ENCODE measurements around the gene LYZL6.
A peak's percentile ranks its signal among the peaks of the same experiment; 100 is the strongest.
"Not testable (repeated sequence)": the region's sequence is repeated elsewhere in the genome, so short reads cannot be mapped to it uniquely, and the experiment has no call there.

LYZL6 gene

GRCh38 chr17:35947156-35947585 is 3.7 kb upstream of the LYZL6 start:
- peak in 1 of 2 donors; percentile 24 for DNase-seq (ENCODE audit: low read depth in 1 of 2, low spot score in 1 of 2)

GRCh38 chr17:35944151-35944550 is 638 bp upstream of the LYZL6 start:
- no peak for DNase-seq (ENCODE audit: low read depth in 1 of 2, low spot score in 1 of 2)

GRCh38 chr17:35942588-35943186 is 826 bp downstream of the LYZL6 start:
- no peak for DNase-seq (ENCODE audit: low read depth in 1 of 2, low spot score in 1 of 2)

- not testable (repeated sequence) for DNase-seq (ENCODE audit: low read depth in 1 of 2, low spot score in 1 of 2)
These were observed 5.0 kb downstream of the LYZL6 start for GRCh38 chr17:35938492-35938891.

GRCh38 chr17:35936063-35936462 is 7.5 kb downstream of the LYZL6 start:
- DNase-seq (ENCODE audit: low read depth in 1 of 2, low spot score in 1 of 2), result no peak

- no peak for DNase-seq (ENCODE audit: low read depth in 1 of 2, low spot score in 1 of 2)
These were observed 8.8 kb downstream of the LYZL6 start for GRCh38 chr17:35934760-35935159.

GRCh38 chr17:35932586-35932985 is 10.9 kb downstream of the LYZL6 start:
- DNase-seq (ENCODE audit: low read depth in 1 of 2, low spot score in 1 of 2), result no peak

GRCh38 chr17:35931794-35932425 is 11.6 kb downstream of the LYZL6 start:
- no peak for DNase-seq (ENCODE audit: low read depth in 1 of 2, low spot score in 1 of 2)

GRCh38 chr17:35930211-35931065 is 13.1 kb downstream of the LYZL6 start, which contains the start of gene RDM1:
Gene RDM1 (minus strand): TSS chr17:35930773. CDS start chr17:35930727, 46 bp downstream.
- DNase-seq (ENCODE audit: low read depth in 1 of 2, low spot score in 1 of 2), result peak; percentile 45 to 69

GRCh38 chr17:35927714-35928113 is 15.8 kb downstream of the LYZL6 start:
- DNase-seq (ENCODE audit: low read depth in 1 of 2, low spot score in 1 of 2), result no peak

- DNase-seq (ENCODE audit: low read depth in 1 of 2, low spot score in 1 of 2), result no peak
These were observed 19.9 kb downstream of the LYZL6 start for GRCh38 chr17:35923609-35924114.

GRCh38 chr17:35920229-35920628 is 23.3 kb downstream of the LYZL6 start:
- no peak for DNase-seq (ENCODE audit: low read depth in 1 of 2, low spot score in 1 of 2)

GRCh38 chr17:35918665-35919064 is 24.8 kb downstream of the LYZL6 start:
- no peak for DNase-seq (ENCODE audit: low read depth in 1 of 2, low spot score in 1 of 2)

- no peak for DNase-seq (ENCODE audit: low read depth in 1 of 2, low spot score in 1 of 2)
These were observed 25.8 kb downstream of the LYZL6 start for GRCh38 chr17:35917519-35918213.

- DNase-seq (ENCODE audit: low read depth in 1 of 2, low spot score in 1 of 2), result no peak
These were observed 28.2 kb downstream of the LYZL6 start for GRCh38 chr17:35915153-35915964.

- DNase-seq (ENCODE audit: low read depth in 1 of 2, low spot score in 1 of 2), result no peak
These were observed 29.2 kb downstream of the LYZL6 start for GRCh38 chr17:35914354-35914753.

- no peak for DNase-seq (ENCODE audit: low read depth in 1 of 2, low spot score in 1 of 2)
These were observed 29.9 kb downstream of the LYZL6 start for GRCh38 chr17:35913609-35914008.

GRCh38 chr17:35912942-35913341 is 30.6 kb downstream of the LYZL6 start:
- DNase-seq (ENCODE audit: low read depth in 1 of 2, low spot score in 1 of 2), result no peak

- DNase-seq (ENCODE audit: low read depth in 1 of 2, low spot score in 1 of 2), result no peak
These were observed 31.1 kb downstream of the LYZL6 start for GRCh38 chr17:35912339-35912912.

GRCh38 chr17:35909408-35909807 is 34.1 kb downstream of the LYZL6 start:
- DNase-seq (ENCODE audit: low read depth in 1 of 2, low spot score in 1 of 2), result no peak
